NCI-H2107 treated with DMSO at 0.1 percent for 48 hours (cell line): Measurements from ENCODE around the gene TBC1D22A.

ENCODE experiments used
- DNase-seq: peaks from one replicate; lab custom pipeline; 2025; ENCODE audit not compliant: unreplicated experiment; lab: John Stamatoyannopoulos, UW

The TBC1D22A gene

DNA sequence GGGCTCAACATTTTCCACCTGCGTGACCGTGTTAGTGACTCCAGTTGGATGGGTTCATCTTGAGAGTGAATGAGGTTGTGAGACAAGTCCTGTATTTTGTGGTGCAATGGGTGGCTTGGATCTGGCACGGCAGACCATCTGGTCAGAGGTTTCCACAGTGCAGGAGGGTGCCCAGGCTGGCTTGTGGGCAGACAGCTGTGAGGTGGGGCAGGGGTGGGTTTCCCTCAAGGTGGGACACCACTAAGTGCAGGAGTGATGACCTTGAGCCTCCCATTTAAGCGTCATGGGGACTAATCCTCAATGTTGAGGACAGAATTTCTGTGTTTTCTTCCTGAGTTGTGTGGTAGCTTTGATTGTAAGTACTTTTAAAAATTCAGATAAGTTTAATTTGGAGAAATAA lies 220.6 kb downstream of the TBC1D22A start:
- DNase-seq = no peak

GRCh38 chr22:46984751-46985506 lies 222.5 kb downstream of the TBC1D22A start:
- no peak for DNase-seq

DNA sequence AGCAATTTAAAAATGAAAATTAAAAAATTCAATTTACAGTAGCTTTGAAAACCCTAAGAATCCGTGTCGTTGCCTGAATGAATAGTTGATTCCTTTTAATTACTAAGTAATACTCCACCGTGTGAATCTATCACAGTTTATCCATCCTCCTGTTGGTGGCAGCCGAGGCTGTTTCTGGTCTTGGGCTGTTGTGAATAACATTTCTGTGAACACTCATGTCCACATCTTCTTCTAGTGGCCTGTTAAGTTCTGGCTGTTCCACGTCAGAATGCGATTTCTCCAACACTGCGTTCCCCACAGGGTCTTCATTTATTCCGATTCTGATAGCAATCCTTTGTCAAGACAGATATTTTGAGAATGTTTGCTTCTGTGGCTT lies 223.0 kb downstream of the TBC1D22A start:
- DNase-seq = no peak

DNA sequence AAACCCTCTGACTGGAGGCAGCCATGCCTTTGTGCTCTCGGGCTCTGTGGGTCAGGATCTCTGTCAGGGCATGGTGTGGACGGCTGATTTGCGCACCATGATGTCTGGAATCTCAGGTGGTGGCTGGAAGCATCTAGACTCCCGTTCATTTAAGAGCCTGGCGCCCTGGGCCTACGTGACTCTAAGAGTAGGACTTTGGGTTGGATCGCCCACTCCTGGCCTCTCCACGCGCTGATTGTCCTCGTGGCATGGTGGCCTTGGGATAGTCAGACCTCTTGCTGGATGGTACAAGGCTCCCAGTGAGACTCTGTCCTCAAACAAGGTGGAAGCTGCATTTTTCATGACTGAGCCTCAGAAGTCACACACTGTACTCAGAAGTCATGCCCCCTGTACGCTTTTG lies 224.3 kb downstream of the TBC1D22A start:
- no peak for DNase-seq

GRCh38 chr22:46990937-46991550 lies 228.6 kb downstream of the TBC1D22A start:
- DNase-seq = no peak

DNA sequence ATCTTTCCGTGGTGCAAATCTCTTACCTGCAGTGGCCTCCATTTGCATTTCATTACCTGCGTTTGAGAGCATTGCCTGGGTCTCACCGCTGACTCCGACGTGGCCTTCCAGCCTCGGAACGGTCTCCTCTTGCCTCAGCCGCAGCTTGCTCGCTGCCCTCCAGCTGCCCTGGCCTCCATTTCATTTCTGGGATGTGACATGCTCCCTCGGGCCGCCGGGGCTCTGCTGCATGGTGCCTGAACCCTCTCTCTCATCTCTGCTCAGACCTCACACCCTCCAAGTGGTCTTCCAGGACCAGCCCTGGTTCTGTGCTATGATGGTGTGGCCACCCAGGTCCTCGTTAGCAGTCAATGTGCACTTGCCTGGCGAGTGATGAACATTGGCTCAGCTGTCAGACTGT lies 229.2 kb downstream of the TBC1D22A start:
- DNase-seq = no peak

DNA sequence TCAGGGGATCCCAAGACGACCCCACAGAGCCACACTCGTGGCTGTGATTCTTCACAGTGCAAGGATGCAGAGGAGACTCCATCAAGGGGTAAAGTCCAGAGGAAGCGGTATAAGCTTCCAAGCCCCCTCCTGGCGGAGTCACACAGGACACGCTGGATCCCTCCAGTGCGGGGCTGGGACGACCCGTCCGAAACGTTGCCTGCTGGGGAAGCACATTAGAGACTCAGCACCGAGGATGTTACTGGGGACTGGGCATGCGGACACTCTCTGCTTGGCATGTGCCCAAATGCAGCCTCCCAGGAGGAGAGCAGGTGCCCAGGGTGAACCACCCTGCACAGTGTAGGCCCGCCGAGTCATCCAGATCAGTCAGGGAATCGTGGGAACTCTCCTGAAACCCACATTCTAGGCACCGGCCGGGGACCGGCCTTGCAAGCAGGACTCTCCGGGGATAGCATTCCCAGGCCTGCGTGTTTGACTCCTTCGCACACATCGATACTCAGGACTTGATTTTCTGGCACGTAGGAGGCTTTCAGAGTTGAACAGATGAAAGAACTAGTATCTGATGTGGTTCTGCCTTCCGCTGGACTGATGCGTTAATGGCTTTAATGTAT lies 229.8 kb downstream of the TBC1D22A start:
- DNase-seq = no peak

DNA sequence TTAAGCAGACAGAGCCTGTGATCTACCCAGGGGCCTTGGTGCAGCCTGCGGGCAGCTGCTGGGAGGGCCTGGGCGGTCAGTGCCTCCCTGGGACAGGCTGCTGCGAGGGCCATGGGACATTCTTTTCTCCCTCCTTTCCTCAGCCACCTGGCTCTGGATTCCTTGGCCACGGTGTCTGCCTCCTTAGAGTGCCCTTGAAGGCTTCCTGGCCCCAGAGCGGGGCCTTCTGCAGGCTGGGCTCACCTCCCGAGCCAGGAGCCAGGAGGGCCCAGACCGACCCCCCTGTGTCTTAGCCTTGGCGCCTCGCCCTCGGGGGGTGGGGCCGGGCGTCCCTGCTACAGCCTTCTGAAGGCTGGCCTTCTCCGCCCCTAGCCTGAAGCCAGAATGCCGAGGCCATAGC lies 231.2 kb downstream of the TBC1D22A start:
- DNase-seq = no peak

GRCh38 chr22:46994265-46994664 lies 231.8 kb downstream of the TBC1D22A start:
- DNase-seq = no peak

DNA sequence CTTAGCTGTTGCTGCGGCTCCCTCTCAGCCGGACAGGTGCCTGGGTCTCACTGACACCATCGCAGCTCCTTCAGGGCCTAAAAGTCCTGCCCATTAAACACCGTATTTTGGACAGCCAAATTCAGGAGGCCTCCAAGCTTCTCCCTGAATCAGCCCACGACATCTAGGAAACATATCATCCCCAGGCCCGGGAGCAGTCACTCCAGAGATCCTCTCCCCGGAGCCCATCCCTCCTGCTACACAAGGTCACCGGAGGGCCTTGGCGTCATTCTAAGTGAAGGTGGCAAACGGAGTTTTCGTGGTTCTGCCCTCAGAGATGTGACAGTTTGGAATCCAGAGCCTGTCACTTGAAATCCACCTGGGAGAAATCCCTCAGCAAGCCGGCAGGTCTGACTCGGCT lies 232.5 kb downstream of the TBC1D22A start:
- no peak for DNase-seq

- DNase-seq = no peak
Measured at GRCh38 chr22:46995501-46996360, 233.3 kb downstream of the TBC1D22A start.

- no peak for DNase-seq
Measured at GRCh38 chr22:46996595-46997310, 234.3 kb downstream of the TBC1D22A start.

DNA sequence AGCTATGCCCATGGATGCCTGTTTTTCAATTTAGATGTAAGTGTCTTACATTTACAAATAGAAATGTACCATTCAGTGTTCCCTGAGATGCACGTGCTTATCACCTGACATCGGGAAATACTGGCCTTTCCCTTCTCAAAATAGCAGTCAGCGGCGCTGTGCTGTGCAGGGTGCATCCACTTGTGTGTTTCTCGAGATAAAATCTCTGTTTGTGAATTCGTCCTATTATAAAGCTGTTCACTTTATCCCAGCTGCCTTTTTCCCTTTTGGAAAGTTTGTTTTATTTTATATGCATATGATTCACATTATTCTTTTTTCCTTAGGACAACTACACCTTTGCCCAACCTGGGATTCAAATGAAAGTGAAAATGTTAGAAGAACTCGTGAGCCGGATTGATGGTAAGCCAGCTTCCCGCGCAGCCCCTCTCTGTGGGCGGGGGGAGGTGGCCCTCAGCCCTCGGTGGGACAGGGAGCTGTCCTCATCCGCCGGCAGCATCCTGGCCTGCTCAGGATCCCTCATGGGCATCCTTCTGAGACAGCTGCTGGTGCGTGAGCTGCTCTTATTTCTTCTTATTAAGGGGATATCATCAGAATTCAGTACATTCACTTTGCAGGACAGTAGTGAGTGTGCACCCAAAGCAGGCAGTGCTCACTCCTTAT lies 235.0 kb downstream of the TBC1D22A start:
- DNase-seq = no peak

DNA sequence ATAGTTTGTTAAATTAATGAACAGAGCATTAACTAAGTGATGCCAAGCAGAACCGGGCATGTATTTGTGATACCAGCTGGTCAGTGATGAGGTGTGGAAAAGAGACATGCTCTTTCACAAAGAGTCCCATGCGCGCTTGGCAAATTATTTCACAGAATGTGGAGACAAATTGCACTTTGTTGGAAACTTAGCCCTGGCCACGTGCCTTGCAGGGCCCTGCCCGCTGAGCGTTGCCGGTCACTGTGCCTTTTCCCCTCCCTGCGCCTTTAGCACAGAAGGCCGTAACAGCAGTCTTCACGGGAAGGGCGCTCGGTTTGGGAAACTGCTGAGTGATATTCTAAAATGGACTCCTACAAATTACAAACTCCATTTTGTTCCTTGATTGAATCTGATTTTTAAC lies 235.9 kb downstream of the TBC1D22A start:
- DNase-seq = no peak

DNA sequence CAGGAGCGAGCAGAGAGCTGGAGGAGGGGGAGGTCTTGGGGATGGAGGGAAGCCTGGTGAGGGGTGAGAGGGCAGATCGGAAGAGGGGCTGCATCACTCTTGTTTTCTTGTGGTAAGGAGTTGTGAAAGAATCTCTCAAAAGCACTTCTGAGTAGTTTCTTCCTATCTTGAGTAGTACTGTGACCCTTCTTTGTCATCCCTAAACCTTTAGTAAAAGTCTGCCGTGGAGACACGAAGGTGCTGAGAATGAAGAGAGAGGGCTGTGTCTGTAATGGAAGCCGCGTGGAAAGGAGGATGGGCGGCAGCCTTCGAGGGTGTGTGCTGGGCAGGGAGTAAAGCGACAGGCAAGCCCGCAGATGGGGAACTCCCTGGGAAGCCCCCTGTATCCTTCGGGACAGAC lies 237.8 kb downstream of the TBC1D22A start:
- no peak for DNase-seq

GRCh38 chr22:47000888-47001287 lies 238.4 kb downstream of the TBC1D22A start:
- no peak for DNase-seq

GRCh38 chr22:47001288-47001687 lies 238.8 kb downstream of the TBC1D22A start:
- no peak for DNase-seq

DNA sequence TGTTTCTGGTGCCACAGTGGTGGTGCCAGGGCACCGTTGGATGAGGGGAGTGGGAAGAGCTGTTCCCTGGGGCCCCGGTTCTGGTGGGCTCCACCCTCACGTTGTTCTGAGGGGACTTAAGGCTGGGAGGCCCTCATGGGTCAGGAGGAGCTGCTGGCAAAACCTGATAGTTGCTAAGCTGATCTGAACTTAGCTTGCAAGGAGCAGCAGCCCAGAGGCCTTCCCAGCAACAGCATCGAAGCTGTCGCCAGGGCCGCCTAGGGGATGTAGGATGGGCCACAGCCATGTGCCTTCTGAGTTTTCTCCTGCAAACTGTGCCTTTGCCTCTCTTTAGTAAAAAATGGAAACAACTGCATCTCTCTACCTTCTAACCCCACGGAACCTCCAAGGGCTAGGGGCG lies 240.2 kb downstream of the TBC1D22A start:
- DNase-seq = no peak

GRCh38 chr22:47005506-47006408 lies 243.3 kb downstream of the TBC1D22A start:
- DNase-seq = no peak
